SK-N-MC (cell line): Measurements from ENCODE around the gene CGNL1.
A peak's percentile ranks its signal among the peaks of the same experiment; 100 is the strongest.

Experiments used
- DNase-seq: peaks from one replicate; pipeline ENCODE4 v3.0.0-alpha.2; 2011; ENCODE audit warnings: low read depth, low spot score
- H3K27ac ChIP-seq: fragments of 200-600 bp; sonication (generic); 2 replicates; pipeline ENCODE4 v1.5.1; 2016; ENCODE audit warnings: mixed run types
- H3K36me3 ChIP-seq: fragments of 200-600 bp; sonication (generic); 2 replicates; pipeline ENCODE4 v1.6.1; 2017; ENCODE audit warnings: antibody characterized with exemption, low read length, mixed read lengths; ENCODE audit not compliant: insufficient read depth
- H3K4me3 ChIP-seq: fragments of 200-600 bp; sonication (generic); 2 replicates; pipeline ENCODE4 v1.5.1; 2016
- H3K9ac ChIP-seq: fragments of 200-600 bp; sonication (generic); 2 replicates; pipeline ENCODE4 v1.8.0; 2017; ENCODE audit warnings: mixed run types, mixed read lengths; ENCODE audit not compliant: insufficient read length
- H3K9me3 ChIP-seq: fragments of 200-600 bp; sonication (generic); 2 replicates; pipeline ENCODE4 v1.6.1; 2017; ENCODE audit warnings: low read depth, mild to moderate bottlenecking, antibody characterized with exemption, low read length, moderate library complexity, mixed read lengths
- EZH2 ChIP-seq: fragments of 200-600 bp; sonication (generic); IDR thresholded peaks from one replicate; pipeline ENCODE4 v1.6.1; 2017; ENCODE audit warnings: antibody characterized with exemption
- FOXP2 ChIP-seq: optimal IDR thresholded peaks from 2 replicates; pipeline ENCODE3; 2011; ENCODE audit warnings: mild to moderate bottlenecking, moderate library complexity; ENCODE audit not compliant: insufficient read depth; ENCODE audit errors: extremely low read length, control extremely low read depth
- POLR2AphosphoS5 ChIP-seq: IDR thresholded peaks from 2 replicates; pipeline ENCODE4 v1.6.1; 2012; ENCODE audit warnings: mild to moderate bottlenecking, low read depth, low read length, borderline replicate concordance

Gene CGNL1

DNA sequence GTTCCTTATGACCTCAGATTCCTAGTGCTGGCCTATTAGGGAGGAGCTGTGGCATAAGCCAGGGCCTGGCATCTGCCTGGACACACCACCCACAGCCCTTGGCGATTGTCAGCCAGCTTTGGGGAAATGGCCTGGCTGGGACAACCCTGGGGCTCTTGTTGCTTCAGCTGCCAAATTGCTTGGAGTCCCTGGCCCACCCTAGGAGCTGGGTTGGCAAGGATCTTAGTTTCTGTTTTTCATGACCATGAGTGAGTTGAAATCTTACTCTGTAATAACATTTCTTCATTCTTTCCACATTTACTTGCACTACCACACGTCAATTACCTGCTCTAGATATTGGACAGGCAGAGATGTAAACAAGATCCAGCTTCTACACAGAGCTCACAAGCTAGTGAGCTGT is 213.4 kb downstream of the CGNL1 start:
- TF ChIP-seq EZH2 = no peak
- TF ChIP-seq POLR2AphosphoS5 = no peak
- no peak for TF ChIP-seq FOXP2
- DNase-seq = no peak
- no peak overlapping the region for H3K9ac ChIP-seq

GRCh38 chr15:57591237-57591821 is 215.0 kb downstream of the CGNL1 start:
- Histone ChIP-seq H3K4me3 (peak overlapping the region; percentile 69), H3K9me3 (no peaks in the 10 kb centered on the region), H3K9ac (no peak overlapping the region), H3K36me3 (no peaks in the 10 kb centered on the region), H3K27ac (no peak overlapping the region)
- DNase-seq = no peak
- TF ChIP-seq FOXP2 (no peak), EZH2 (no peak), POLR2AphosphoS5 (no peak)

More for the DNA sequence above, 213.4 kb downstream of the CGNL1 start:
- Histone ChIP-seq H3K27ac (no peak overlapping the region), H3K4me3 (no peak overlapping the region), H3K36me3 (no peaks in the 10 kb centered on the region), H3K9me3 (no peaks in the 10 kb centered on the region)

DNA sequence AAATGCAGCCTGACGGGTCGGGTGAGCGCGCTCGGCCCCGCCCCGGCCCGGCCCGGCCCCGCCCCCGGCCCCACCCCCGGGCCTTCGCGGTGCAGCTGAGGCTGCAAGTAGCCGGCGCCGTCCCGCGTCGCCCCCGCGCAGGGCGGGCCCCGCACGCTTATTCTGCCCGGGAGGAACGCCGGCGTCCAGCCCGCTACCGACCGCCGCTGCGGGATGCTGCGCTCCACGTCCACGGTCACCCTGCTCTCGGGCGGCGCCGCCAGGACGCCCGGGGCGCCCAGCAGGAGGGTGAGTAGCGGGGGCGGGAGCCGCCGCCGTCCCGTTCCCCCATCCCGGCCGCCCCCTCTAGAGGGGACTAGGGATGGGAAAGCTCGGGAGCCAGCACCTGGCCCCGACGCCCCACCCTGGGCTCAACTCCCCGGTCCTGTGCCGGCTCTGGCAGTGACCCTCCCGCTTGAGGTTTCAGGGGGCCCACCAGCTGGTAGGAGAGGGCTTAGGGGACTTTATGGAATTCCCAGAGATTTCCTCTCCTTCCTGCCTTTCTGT is 215.6 kb downstream of the CGNL1 start, which contains the start of gene MYZAP:
TSS of gene MYZAP (plus strand) at position 83 of the 546 bp plus-strand sequence. CDS start at position 214, 131 bp downstream.
- peak within 1 kb of the TSS; percentile 69 for H3K4me3 ChIP-seq

GRCh38 chr15:57592426-57592825 is 216.1 kb downstream of the CGNL1 start:
- no peak for DNase-seq
- Histone ChIP-seq H3K9me3 (no peaks in the 10 kb centered on the region), H3K27ac (no peak overlapping the region), H3K4me3 (peak overlapping the region; percentile 69), H3K36me3 (no peaks in the 10 kb centered on the region), H3K9ac (no peak overlapping the region)
- TF ChIP-seq FOXP2 (no peak), POLR2AphosphoS5 (no peak), EZH2 (no peak)

More for the DNA sequence above, 215.6 kb downstream of the CGNL1 start, which contains the start of gene MYZAP:
- H3K9ac ChIP-seq = no peak within 1 kb of the TSS
- DNase-seq = no peak
- no peaks in the 10 kb centered on the region for H3K9me3 ChIP-seq
- TF ChIP-seq FOXP2 = no peak
- H3K36me3 ChIP-seq = no peaks in the 10 kb centered on the region
- H3K27ac ChIP-seq = no peak within 1 kb of the TSS

- no peaks in the 10 kb centered on the region for H3K9me3 ChIP-seq
- no peak overlapping the region for H3K9ac ChIP-seq
- no peak for DNase-seq
- no peaks in the 10 kb centered on the region for H3K36me3 ChIP-seq
- TF ChIP-seq FOXP2 (no peak), EZH2 (no peak), POLR2AphosphoS5 (no peak)
- H3K27ac ChIP-seq = no peak overlapping the region
- H3K4me3 ChIP-seq = no peak overlapping the region
Observed at GRCh38 chr15:57592836-57593420, 216.6 kb downstream of the CGNL1 start.

DNA sequence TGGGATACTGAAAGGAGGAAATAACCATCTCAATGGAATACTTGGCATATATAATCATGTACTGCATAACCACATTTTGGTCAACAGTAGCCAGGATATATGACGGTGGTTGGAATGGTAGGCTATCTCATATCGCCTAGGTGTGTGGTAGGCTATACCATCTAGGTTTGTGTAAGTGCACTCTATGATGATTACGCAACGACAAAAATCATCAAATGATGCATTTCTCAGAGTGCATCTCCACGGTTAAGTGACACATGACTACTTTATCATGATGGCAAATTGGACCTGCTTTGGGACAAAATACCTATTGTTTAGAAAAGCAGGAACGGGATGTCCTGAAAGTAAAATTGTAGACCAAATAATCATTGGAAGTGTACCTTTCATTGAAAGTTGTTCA is 218.2 kb downstream of the CGNL1 start:
- no peak overlapping the region for H3K9ac ChIP-seq
- no peaks in the 10 kb centered on the region for H3K9me3 ChIP-seq
- DNase-seq = no peak
- no peaks in the 10 kb centered on the region for H3K36me3 ChIP-seq
- no peak overlapping the region for H3K27ac ChIP-seq
- TF ChIP-seq POLR2AphosphoS5 (no peak), EZH2 (no peak), FOXP2 (no peak)
- H3K4me3 ChIP-seq = no peak overlapping the region

DNA sequence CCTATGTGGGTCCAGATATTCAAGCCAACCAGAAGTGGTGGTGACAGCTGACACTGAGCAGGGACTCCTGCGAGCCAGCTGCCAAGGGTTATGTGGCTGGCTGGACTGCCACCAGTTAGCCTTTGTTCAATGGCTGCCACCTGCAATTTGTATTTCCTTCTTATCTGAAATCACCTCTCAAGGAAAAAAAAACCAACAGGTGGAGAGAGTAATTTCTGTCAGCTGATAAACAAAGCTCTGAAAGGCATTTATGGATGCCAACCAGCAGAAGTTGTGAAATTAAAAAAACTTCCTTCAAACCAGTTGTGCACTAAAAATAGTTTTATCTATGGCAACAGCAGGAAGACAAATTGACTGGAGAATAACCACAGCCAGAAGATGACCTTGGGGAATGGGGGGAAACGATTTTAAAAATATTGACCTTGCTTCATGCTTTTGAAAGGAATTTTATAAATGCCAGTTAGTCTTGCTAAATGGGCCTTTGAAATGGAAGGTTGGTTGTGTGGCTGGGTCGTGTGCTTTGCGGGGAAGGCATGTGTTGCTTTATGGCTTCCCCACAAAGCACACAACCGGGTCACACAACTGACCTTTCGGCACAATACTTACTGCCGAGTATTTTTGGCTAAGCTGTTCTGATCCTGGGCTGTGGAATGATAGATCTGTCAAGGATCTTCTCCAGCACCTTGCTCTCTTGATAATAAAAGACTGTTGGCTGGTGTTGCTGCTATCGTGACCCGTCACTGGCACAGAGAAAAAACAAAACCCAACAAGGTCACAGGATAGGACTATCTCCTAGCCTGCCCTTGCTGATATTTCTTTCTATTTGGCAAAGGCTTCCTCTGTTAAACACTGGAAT is 218.9 kb downstream of the CGNL1 start:
- Histone ChIP-seq H3K9me3 (no peaks in the 10 kb centered on the region), H3K9ac (no peak overlapping the region), H3K27ac (no peak overlapping the region), H3K36me3 (no peaks in the 10 kb centered on the region), H3K4me3 (no peak overlapping the region)
- no peak for TF ChIP-seq FOXP2
- TF ChIP-seq EZH2 = no peak
- TF ChIP-seq POLR2AphosphoS5 = no peak
- no peak for DNase-seq

DNA sequence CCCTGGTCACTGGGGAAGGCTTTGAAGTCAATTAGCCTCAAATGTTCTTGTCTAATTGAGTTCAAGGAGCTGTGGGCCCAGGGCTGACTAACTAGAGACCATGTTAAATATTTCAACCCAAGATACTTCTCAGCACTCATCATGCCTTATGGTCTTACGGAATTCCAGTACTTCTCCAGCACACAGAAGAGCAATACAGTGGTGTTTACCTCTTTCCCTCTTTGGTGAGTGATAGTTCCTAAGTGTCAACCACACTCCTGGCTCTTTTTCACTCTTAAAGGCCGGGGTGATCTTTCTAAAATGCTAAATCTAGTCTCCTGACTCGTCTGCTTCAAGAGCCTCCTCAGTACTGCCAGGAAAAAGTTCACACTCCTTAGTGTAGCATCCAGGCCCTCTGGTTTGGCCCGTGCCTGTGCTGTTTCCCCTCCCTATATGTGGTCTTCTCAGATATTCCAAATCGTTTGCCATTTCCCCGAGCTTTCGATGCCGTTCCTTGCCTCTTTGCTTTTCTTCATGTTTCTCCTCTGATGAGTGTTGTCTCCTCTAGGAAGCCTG is 220.1 kb downstream of the CGNL1 start:
- DNase-seq = no peak
- Histone ChIP-seq H3K27ac (no peak overlapping the region), H3K36me3 (no peaks in the 10 kb centered on the region), H3K9ac (no peak overlapping the region), H3K4me3 (no peak overlapping the region), H3K9me3 (no peaks in the 10 kb centered on the region)
- TF ChIP-seq FOXP2 (no peak), EZH2 (no peak), POLR2AphosphoS5 (no peak)
